Aorta (tissue), 5 donors: ENCODE data around the gene ASMT. TPM values are rescaled to one million over a fixed set of nuclear protein-coding genes. Genes with fewer than 3 reads are reported as not detected.
A peak's percentile ranks its signal among the peaks of the same experiment; 100 is the strongest.

Experiments used
- ATAC-seq: fragments of 200-7000 bp; cut with Tn5 transposase; one replicate; pipeline ENCODE4 v1.9.1; 2022; ENCODE audit warnings: moderate library complexity; ENCODE audit not compliant: low FRiP score
- DNase-seq, 2 donors: peaks; one replicate each; pipeline ENCODE4 v3.0.0-alpha.2; 2020
- H3K27ac ChIP-seq, 2 donors: one replicate each; pipeline ENCODE4 v1.5.1; 2013; ENCODE audit warnings: low read length in 2 of 2, mild to moderate bottlenecking in 2 of 2, moderate library complexity in 2 of 2, control low read depth in 1 of 2, inconsistent platforms in 1 of 2, low read depth in 1 of 2
- H3K27me3 ChIP-seq, 2 donors: one replicate each; pipeline ENCODE4 v1.6.1; 2013; ENCODE audit warnings: control low read depth in 1 of 2, low read length in 1 of 2, mild to moderate bottlenecking in 1 of 2, moderate library complexity in 1 of 2; ENCODE audit not compliant: insufficient read depth in 2 of 2, control insufficient read depth in 1 of 2
- H3K36me3 ChIP-seq, 2 donors: one replicate each; pipeline ENCODE4 v1.6.1; 2013; ENCODE audit warnings: control low read depth in 1 of 2, low read length in 1 of 2, mild to moderate bottlenecking in 1 of 2; ENCODE audit not compliant: insufficient read depth in 2 of 2, control insufficient read depth in 1 of 2
- H3K4me1 ChIP-seq, 2 donors: one replicate each; pipeline ENCODE4 v1.6.1; 2013; ENCODE audit warnings: low read length in 2 of 2, control low read depth in 1 of 2, mild to moderate bottlenecking in 1 of 2, moderate library complexity in 1 of 2; ENCODE audit not compliant: insufficient read depth in 2 of 2, control insufficient read depth in 1 of 2
- H3K4me3 ChIP-seq, 2 donors: one replicate each; pipeline ENCODE4 v1.5.1; 2013; ENCODE audit warnings: low read length in 2 of 2, control low read depth in 1 of 2, mild to moderate bottlenecking in 1 of 2
- H3K9me3 ChIP-seq: one replicate; pipeline ENCODE4 v1.6.1; 2013; ENCODE audit warnings: mild to moderate bottlenecking, low read length; ENCODE audit not compliant: control insufficient read depth
- WGBS, 2 donors: extraction: QIAGEN DNeasy Blood & Tissue Kit; methylation state at CpG; one replicate each; pipeline ENCODE4 v1.1.7; 2013; 5-methylcytosine and 5-hydroxymethylcytosine counted together
- intact Hi-C, 2 donors: fragments of 100-400 bp; cut with DNase I; formaldehyde crosslinking; loops; one replicate each; pipeline versions ENCODE4 v1.14.2 to v1.15.0; 2022
- polyA plus RNA-seq, 2 donors: library from polyadenylated mRNA; stranded (reverse); fragments of 200-250 nt; gene quantifications; one replicate each; pipeline ENCODE4 v1.2.3, GENCODE V29; 2013
- total RNA-seq, 2 donors: library from RNA; stranded (reverse); fragmentation: NEBNext Ultra II Directional; extraction: Animal tissue kit (Norgen Biotek cat#: 25700); gene quantifications; one replicate each; pipeline ENCODE4 v1.2.1, GENCODE V29; 2021
- donor health status: healthy with polysubstance abuse.
- donor health status: Bipolar disorder and iron deficiency.
- donor health status: DM: no; HTN: no; CAD: no.
- donor health status: DM: no; HTN: no; CAD: no.
- donor health status: DM: yes; HTN: yes; CAD: no.

ASMT gene
- total and polyA plus RNA-seq, 4 donors, result 0.69 to 6.9 (median 1.3) TPM; not detected in 1

DNA sequence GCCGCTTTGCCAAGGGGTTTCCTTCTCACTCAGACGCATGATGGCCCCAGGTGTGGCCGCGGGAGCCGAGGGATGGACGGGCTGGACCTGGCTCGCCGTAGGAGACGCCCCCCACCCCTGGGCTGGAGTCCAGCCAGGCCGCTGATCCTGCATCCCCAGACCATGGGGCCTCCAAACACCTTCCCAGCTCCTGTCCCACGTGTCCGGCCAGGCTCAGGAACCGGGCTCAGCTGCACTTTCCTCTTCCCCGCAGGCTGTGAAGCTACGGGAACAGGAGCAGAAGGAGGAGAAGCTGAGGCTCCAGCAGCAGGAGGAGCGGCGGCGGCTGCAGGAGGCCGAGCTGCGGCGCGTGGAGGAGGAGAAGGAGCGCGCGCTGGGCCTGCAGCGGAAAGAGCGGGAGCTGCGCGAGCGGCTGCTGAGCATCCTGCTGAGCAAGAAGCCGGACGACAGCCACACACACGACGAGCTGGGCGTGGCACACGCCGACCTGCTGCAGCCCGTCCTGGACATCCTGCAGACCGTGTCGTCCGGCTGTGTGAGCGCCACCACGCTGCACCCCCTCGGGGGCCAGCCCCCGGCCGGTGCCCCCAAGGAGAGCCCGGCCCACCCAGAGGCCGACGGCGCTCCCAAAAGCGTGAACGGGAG, 14.3 kb upstream of the ASMT start:
- intact Hi-C loops, result no loop called here
- 97 to 98% methylated on average over 46 to 52 of the region's 52 CpGs for WGBS, 2 donors
- Histone ChIP-seq H3K36me3 (peaks cover 13 to 25% of the 10 kb centered on the region in 2 donors), H3K4me1 (no peaks in the 10 kb centered on the region), H3K27me3 (no peaks in the 10 kb centered on the region), H3K4me3 (no peak overlapping the region), H3K9me3 (no peaks in the 10 kb centered on the region), H3K27ac (no peak overlapping the region)
- ATAC-seq (no peak), DNase-seq (peak in 1 of 2 donors; percentile 75)

- no peak for ATAC-seq
- H3K36me3 ChIP-seq, result peaks cover 13 to 21% of the 10 kb centered on the region in 2 donors
Measured at GRCh38 chrX:1601051-1601767, 13.7 kb upstream of the ASMT start.

GRCh38 chrX:1601768-1602085, 13.1 kb upstream of the ASMT start:
- no peaks in the 10 kb centered on the region for H3K9me3 ChIP-seq
- no peak for ATAC-seq
- no peak overlapping the region for H3K4me3 ChIP-seq
- no peak for DNase-seq
- intact Hi-C loops, result no loop called here
- 92% methylated on average over 15 of the region's 15 CpGs for WGBS, 2 donors
- H3K4me1 ChIP-seq, result no peaks in the 10 kb centered on the region
- H3K36me3 ChIP-seq, result peaks cover 13 to 21% of the 10 kb centered on the region in 2 donors
- H3K27me3 ChIP-seq, result no peaks in the 10 kb centered on the region
- no peak overlapping the region for H3K27ac ChIP-seq

More at GRCh38 chrX:1601051-1601767, 13.7 kb upstream of the ASMT start:
- intact Hi-C loops, result no loop called here
- no peaks in the 10 kb centered on the region for H3K9me3 ChIP-seq
- no peaks in the 10 kb centered on the region for H3K27me3 ChIP-seq
- peak in 1 of 2 donors; percentile 75 for DNase-seq
- H3K27ac ChIP-seq, result no peak overlapping the region
- H3K4me3 ChIP-seq, result no peak overlapping the region
- H3K4me1 ChIP-seq, result no peaks in the 10 kb centered on the region
- WGBS, 2 donors, result 98 to 99% methylated on average over 58 of the region's 58 CpGs

DNA sequence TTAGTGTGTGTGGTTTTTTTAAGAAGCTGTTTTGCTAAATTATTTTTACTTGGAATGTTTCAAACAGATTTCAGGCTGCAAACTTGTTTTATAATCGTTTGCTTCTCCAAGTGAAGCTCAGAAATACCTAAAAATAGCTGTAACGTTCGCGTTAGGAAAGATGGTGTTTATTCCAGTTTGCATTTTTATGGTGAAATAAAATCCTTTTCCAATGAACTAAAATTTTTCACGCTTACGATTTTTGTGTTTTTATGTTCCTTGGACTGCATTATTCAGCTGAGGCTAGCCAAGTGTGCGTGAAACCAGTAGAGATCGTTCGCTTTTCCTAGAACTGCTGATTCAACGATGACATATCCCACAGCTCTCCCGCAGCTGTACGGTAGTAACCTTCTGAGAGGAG, 12.6 kb upstream of the ASMT start:
- no peaks in the 10 kb centered on the region for H3K9me3 ChIP-seq
- intact Hi-C loops, result no loop called here
- H3K4me3 ChIP-seq, result no peak overlapping the region
- H3K27me3 ChIP-seq, result no peaks in the 10 kb centered on the region
- ATAC-seq (no peak), DNase-seq (peak in 1 of 2 donors; percentile 14)
- WGBS, 2 donors, result 97 to 98% methylated on average over 12 of the region's 12 CpGs
- H3K36me3 ChIP-seq, result peaks cover 13 to 21% of the 10 kb centered on the region in 2 donors
- H3K27ac ChIP-seq, result no peak overlapping the region
- H3K4me1 ChIP-seq, result no peaks in the 10 kb centered on the region

- intact Hi-C loops, result no loop called here
- WGBS, 2 donors, result 94 to 95% methylated on average over 11 of the region's 11 CpGs
Measured at GRCh38 chrX:1606496-1606895, 8.4 kb upstream of the ASMT start.

GRCh38 chrX:1609311-1609710, 5.5 kb upstream of the ASMT start:
- WGBS, 2 donors, result 84 to 97% methylated on average over 10 to 11 of the region's 11 CpGs

More at GRCh38 chrX:1606496-1606895, 8.4 kb upstream of the ASMT start:
- DNase-seq, result peak; percentile 9 to 12
- no peak for ATAC-seq
- no peaks in the 10 kb centered on the region for H3K9me3 ChIP-seq
- no peak overlapping the region for H3K27ac ChIP-seq
- no peak overlapping the region for H3K4me3 ChIP-seq
- no peaks in the 10 kb centered on the region for H3K4me1 ChIP-seq
- no peaks in the 10 kb centered on the region for H3K27me3 ChIP-seq
- H3K36me3 ChIP-seq, result peaks cover 5 to 6% of the 10 kb centered on the region in 2 donors

GRCh38 chrX:1609762-1610161, 5.1 kb upstream of the ASMT start:
- Histone ChIP-seq H3K9me3 (no peaks in the 10 kb centered on the region), H3K27me3 (no peaks in the 10 kb centered on the region), H3K4me1 (no peaks in the 10 kb centered on the region), H3K27ac (no peak overlapping the region), H3K36me3 (no peaks in the 10 kb centered on the region), H3K4me3 (no peak overlapping the region)
- ATAC-seq, result peak; percentile 69
- WGBS, 2 donors, result 82 to 86% methylated on average over 9 to 10 of the region's 10 CpGs
- DNase-seq, result peak in 1 of 2 donors; percentile 75
- intact Hi-C loops, result no loop called here

More at GRCh38 chrX:1609311-1609710, 5.5 kb upstream of the ASMT start:
- Histone ChIP-seq H3K27ac (no peak overlapping the region), H3K4me1 (no peaks in the 10 kb centered on the region), H3K9me3 (no peaks in the 10 kb centered on the region), H3K4me3 (no peak overlapping the region), H3K36me3 (no peaks in the 10 kb centered on the region), H3K27me3 (no peaks in the 10 kb centered on the region)
- intact Hi-C loops, result no loop called here
- peak; percentile 33 to 61 for DNase-seq
- ATAC-seq, result peak; percentile 20

DNA sequence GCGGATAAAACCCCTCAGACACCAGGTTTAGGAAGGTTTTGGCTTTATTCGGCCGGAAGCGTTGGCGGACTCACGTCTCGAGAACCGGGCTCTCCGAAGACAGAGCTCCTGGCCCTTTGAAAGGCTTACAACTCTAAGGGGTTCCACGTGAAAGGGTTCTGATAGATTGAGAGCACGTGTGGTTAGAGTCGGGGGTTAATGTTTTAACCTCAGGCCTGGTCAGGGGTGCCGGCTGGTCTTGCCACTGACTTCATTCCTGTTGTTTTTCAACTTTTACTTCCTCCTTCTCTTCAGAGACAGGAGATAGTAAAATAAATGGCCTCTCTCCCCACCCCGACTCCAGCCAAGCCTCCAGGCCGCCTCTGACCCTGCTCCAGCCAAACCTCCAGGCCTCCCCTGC, 4.7 kb upstream of the ASMT start:
- Histone ChIP-seq H3K9me3 (no peaks in the 10 kb centered on the region), H3K4me1 (no peaks in the 10 kb centered on the region), H3K27ac (no peak overlapping the region), H3K4me3 (no peak overlapping the region), H3K27me3 (no peaks in the 10 kb centered on the region), H3K36me3 (no peaks in the 10 kb centered on the region)
- intact Hi-C loops, result no loop called here
- WGBS, 2 donors, result 74 to 80% methylated on average over 15 of the region's 15 CpGs
- ATAC-seq (no peak), DNase-seq (no peak)

DNA sequence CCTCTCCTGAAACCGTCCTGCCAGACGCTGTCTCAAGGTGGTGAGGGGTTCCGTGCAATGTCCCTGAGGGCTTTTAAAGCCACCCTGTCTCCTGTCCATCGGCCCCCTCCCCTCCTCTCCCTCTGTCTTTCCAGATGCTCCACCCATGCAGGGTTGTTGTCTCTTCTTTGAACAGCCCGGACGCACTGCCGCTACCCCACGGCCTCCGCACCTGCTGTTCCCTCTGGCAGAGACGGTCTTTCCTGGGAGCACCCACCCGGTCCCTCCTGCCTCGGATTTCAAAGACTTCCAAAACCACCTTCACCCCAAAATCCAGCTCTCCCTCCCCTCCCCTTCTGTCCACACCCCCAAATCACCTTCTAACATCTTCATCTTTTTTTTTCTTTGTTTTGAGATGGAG, 4.1 kb upstream of the ASMT start:
- H3K9me3 ChIP-seq, result no peaks in the 10 kb centered on the region
- no peaks in the 10 kb centered on the region for H3K4me1 ChIP-seq
- DNase-seq, result peak in 1 of 2 donors; percentile 45
- intact Hi-C loops, result no loop called here
- no peak for ATAC-seq
- H3K36me3 ChIP-seq, result no peaks in the 10 kb centered on the region
- H3K27ac ChIP-seq, result no peak overlapping the region
- no peaks in the 10 kb centered on the region for H3K27me3 ChIP-seq
- 80 to 82% methylated on average over 12 of the region's 12 CpGs for WGBS, 2 donors
- H3K4me3 ChIP-seq, result no peak overlapping the region
